ENCODE data around the gene MEN1. TPM values are rescaled to one million over a fixed set of nuclear protein-coding genes. Genes with fewer than 3 reads are reported as not detected.

The MEN1 gene
- total and polyA plus RNA-seq, 9 of the 15 experiments (the other 6 are each of a cell fraction or from before 2014, with no cell fraction given) = 3.4 to 57.2 (median 19.3) TPM

DNA sequence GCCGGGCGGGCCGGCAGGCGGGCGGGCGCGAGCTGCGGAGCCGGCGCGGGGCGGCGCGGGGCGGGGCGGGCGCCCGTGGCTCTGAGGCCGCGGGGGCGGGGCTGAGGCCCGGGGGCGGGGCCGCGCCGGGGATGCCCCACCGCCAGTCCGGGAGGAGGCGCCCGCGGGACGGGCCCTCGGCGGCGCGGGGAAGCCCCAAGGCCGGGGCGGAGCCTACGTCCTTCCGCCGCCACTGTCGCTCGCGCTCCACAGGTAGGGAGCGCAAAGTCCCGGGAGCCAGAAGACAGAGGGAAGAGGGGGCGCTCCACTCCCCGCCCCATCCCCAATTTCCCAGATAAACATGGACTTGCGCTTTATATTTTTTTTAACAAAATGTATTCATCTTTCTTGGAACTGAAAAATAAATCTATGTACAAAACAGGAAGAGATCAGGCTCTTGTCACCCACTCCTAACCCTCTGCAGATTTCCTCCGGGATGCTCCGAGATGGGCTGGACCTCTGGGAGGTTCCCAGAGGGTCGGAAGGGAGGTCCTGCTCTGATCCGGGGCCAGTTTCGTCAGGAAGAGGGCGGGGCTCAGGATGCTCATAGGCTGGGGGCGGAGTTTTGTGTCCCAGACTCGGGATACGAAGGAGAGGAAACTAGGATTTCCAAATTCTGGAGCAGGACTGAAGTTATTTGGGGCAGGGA, 7.0 kb downstream of the MEN1 start, which contains the start of gene MAP4K2 (continued):
- no peak; the same call in 1 of the 2 replicates for TF ChIP-seq JUND (IDR thresholded peaks at IDR 0.05; ENCODE audit: borderline replicate concordance, low read depth, low read length)
- no peak for TF ChIP-seq JUND (tag; IDR thresholded peaks at IDR 0.05; ENCODE audit: borderline replicate concordance, low read depth, low read length)
- TF ChIP-seq ZBTB7A (IDR thresholded peaks at IDR 0.05; ENCODE audit: borderline replicate concordance, control insufficient read depth, low read depth, low read length) = peak; percentile 20; the same call in 1 of the 2 replicates
- TF ChIP-seq, protein P1, sequence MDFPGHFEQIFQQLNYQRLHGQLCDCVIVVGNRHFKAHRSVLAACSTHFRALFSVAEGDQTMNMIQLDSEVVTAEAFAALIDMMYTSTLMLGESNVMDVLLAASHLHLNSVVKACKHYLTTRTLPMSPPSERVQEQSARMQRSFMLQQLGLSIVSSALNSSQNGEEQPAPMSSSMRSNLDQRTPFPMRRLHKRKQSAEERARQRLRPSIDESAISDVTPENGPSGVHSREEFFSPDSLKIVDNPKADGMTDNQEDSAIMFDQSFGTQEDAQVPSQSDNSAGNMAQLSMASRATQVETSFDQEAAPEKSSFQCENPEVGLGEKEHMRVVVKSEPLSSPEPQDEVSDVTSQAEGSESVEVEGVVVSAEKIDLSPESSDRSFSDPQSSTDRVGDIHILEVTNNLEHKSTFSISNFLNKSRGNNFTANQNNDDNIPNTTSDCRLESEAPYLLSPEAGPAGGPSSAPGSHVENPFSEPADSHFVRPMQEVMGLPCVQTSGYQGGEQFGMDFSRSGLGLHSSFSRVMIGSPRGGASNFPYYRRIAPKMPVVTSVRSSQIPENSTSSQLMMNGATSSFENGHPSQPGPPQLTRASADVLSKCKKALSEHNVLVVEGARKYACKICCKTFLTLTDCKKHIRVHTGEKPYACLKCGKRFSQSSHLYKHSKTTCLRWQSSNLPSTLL (IDR thresholded peaks at IDR 0.05) = no peak
- no peak for TF ChIP-seq MYNN (IDR thresholded peaks at IDR 0.05)
- TF ChIP-seq MYNN (CRISPR knock-in tag; IDR thresholded peaks at IDR 0.05) = no peak
- TF ChIP-seq ZNF316 (IDR thresholded peaks at IDR 0.05) = no peak
- no peak for TF ChIP-seq NCOR1 (IDR thresholded peaks at IDR 0.05)
- no peak for TF ChIP-seq TGIF2 (CRISPR knock-in tag; IDR thresholded peaks at IDR 0.05)
- TF ChIP-seq SP1 (CRISPR knock-in tag; IDR thresholded peaks at IDR 0.05) = peak; percentile 52; the same call in 1 of the 2 replicates
- TF ChIP-seq BACH1 (tag; IDR thresholded peaks at IDR 0.05) = no peak
- TF ChIP-seq ZNF766 (CRISPR knock-in tag; conservative IDR thresholded peaks at IDR 0.05) = no peak
- TF ChIP-seq SMC3 (conservative IDR thresholded peaks at IDR 0.05; ENCODE audit: insufficient read depth, low read depth, low read length) = no peak
- no peak; the same call in none of the 2 replicates for TF ChIP-seq CREM (IDR thresholded peaks at IDR 0.05; ENCODE audit: low read depth)
- no peak for TF ChIP-seq ZNF586 (CRISPR knock-in tag; conservative IDR thresholded peaks at IDR 0.05)
- TF ChIP-seq GATAD2B (IDR thresholded peaks at IDR 0.05; ENCODE audit: borderline replicate concordance) = no peak
- TF ChIP-seq ETV5 (CRISPR knock-in tag; IDR thresholded peaks at IDR 0.05; ENCODE audit: low read depth) = 0 out of 2 replicates have a peak, but pooled peaks have one; percentile 21
- TF ChIP-seq, protein P2, sequence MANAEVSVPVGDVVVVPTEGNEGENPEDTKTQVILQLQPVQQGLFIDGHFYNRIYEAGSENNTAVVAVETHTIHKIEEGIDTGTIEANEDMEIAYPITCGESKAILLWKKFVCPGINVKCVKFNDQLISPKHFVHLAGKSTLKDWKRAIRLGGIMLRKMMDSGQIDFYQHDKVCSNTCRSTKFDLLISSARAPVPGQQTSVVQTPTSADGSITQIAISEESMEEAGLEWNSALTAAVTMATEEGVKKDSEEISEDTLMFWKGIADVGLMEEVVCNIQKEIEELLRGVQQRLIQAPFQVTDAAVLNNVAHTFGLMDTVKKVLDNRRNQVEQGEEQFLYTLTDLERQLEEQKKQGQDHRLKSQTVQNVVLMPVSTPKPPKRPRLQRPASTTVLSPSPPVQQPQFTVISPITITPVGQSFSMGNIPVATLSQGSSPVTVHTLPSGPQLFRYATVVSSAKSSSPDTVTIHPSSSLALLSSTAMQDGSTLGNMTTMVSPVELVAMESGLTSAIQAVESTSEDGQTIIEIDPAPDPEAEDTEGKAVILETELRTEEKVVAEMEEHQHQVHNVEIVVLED (CRISPR knock-in tag; IDR thresholded peaks at IDR 0.05) = 0 out of 2 replicates have a peak, but pooled peaks have one; percentile 12
- TF ChIP-seq ZNF696 (CRISPR knock-in tag; conservative IDR thresholded peaks at IDR 0.05) = no peak
- no peak for TF ChIP-seq NFYB (IDR thresholded peaks at IDR 0.05; ENCODE audit: extremely low read depth, insufficient read length)
- TF ChIP-seq TEAD1 (CRISPR knock-in tag; IDR thresholded peaks at IDR 0.05) = no peak
- TF ChIP-seq ERF (CRISPR knock-in tag; IDR thresholded peaks at IDR 0.05) = no peak
- peak; percentile 45; the same call in 1 of the 2 replicates for TF ChIP-seq SMARCA4 (IDR thresholded peaks at IDR 0.05)
- no peak for TF ChIP-seq HDGF (IDR thresholded peaks at IDR 0.05)
- TF ChIP-seq, protein P3, sequence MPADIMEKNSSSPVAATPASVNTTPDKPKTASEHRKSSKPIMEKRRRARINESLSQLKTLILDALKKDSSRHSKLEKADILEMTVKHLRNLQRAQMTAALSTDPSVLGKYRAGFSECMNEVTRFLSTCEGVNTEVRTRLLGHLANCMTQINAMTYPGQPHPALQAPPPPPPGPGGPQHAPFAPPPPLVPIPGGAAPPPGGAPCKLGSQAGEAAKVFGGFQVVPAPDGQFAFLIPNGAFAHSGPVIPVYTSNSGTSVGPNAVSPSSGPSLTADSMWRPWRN (IDR thresholded peaks at IDR 0.05; ENCODE audit: low read depth) = no peak
- TF ChIP-seq NRF1 (conservative IDR thresholded peaks at IDR 0.05 in 1 of 2, IDR thresholded peaks at IDR 0.05 in 1 of 2) = peak; percentile 8 to 34; a peak in 2 of 4 replicates
